H9 (cell line): Measurements from ENCODE around the gene BARX1. TPM values are rescaled to one million over a fixed set of nuclear protein-coding genes. Genes with fewer than 3 reads are reported as not detected.

Source experiments
- DNase-seq: peaks from one replicate; pipeline ENCODE4 v3.0.0-alpha.2; 2017
- H2AFZ ChIP-seq: one replicate; pipeline ENCODE4 v1.6.1; 2013; ENCODE audit warnings: mild to moderate bottlenecking, low read length, control low read depth, moderate library complexity
- H2AK5ac ChIP-seq: 2 replicates; pipeline ENCODE4 v1.6.1; 2013; ENCODE audit warnings: low read length, control low read depth, mixed read lengths; ENCODE audit not compliant: insufficient read length
- H2BK120ac ChIP-seq: one replicate; pipeline ENCODE4 v1.6.1; 2013; ENCODE audit warnings: low read depth, mild to moderate bottlenecking, low read length, control low read depth, inconsistent platforms; ENCODE audit not compliant: poor library complexity, severe bottlenecking
- H2BK12ac ChIP-seq: 2 replicates; pipeline ENCODE4 v1.6.1; 2013; ENCODE audit warnings: low read length, control low read depth, mixed read lengths, low read depth; ENCODE audit not compliant: insufficient read length
- H2BK15ac ChIP-seq: 2 replicates; pipeline ENCODE4 v1.6.1; 2013; ENCODE audit warnings: low read depth, low read length, control low read depth
- H2BK20ac ChIP-seq: one replicate; pipeline ENCODE4 v1.6.1; 2013; ENCODE audit warnings: low read depth, mild to moderate bottlenecking, low read length, control low read depth, inconsistent platforms; ENCODE audit not compliant: poor library complexity, severe bottlenecking
- H2BK5ac ChIP-seq: 2 replicates; pipeline ENCODE4 v1.6.1; 2013; ENCODE audit warnings: low read length, control low read depth, mixed read lengths; ENCODE audit not compliant: insufficient read length
- H3K14ac ChIP-seq: 2 replicates; pipeline ENCODE4 v1.6.1; 2013; ENCODE audit warnings: low read length, control low read depth; ENCODE audit not compliant: insufficient read depth
- H3K18ac ChIP-seq: 2 replicates; pipeline ENCODE4 v1.6.1; 2013; ENCODE audit warnings: low read depth, mild to moderate bottlenecking, mixed read lengths, low read length, control low read depth; ENCODE audit not compliant: insufficient read length
- H3K23ac ChIP-seq: 2 replicates; pipeline ENCODE4 v1.6.1; 2013; ENCODE audit warnings: low read length, control low read depth, mixed read lengths, low read depth; ENCODE audit not compliant: insufficient read length
- H3K23me2 ChIP-seq: 2 replicates; pipeline ENCODE4 v1.6.1; 2013; ENCODE audit warnings: low read depth, mild to moderate bottlenecking, mixed read lengths, low read length, control low read depth; ENCODE audit not compliant: insufficient read length, poor library complexity, severe bottlenecking
- H3K27ac ChIP-seq: 2 replicates; pipeline ENCODE4 v1.5.1; 2013; ENCODE audit warnings: low read length, control low read depth, mixed read lengths, low read depth; ENCODE audit not compliant: insufficient read length
- H3K27me3 ChIP-seq: 2 replicates; pipeline ENCODE4 v1.6.1; 2013; ENCODE audit warnings: low read length, control low read depth, inconsistent platforms; ENCODE audit not compliant: insufficient read depth
- H3K4ac ChIP-seq: 2 replicates; pipeline ENCODE4 v1.6.1; 2013; ENCODE audit warnings: low read depth, mild to moderate bottlenecking, control low read depth, inconsistent platforms, low read length, moderate library complexity
- H3K4me1 ChIP-seq: 2 replicates; pipeline ENCODE4 v1.6.1; 2013; ENCODE audit warnings: low read length, control low read depth, inconsistent platforms; ENCODE audit not compliant: insufficient read depth
- H3K4me2 ChIP-seq: 2 replicates; pipeline ENCODE4 v1.6.1; 2013; ENCODE audit warnings: low read length, control low read depth, mixed read lengths; ENCODE audit not compliant: insufficient read length, insufficient read depth
- H3K56ac ChIP-seq: 2 replicates; pipeline ENCODE4 v1.6.1; 2013; ENCODE audit warnings: low read depth, mild to moderate bottlenecking, mixed read lengths, low read length, control low read depth; ENCODE audit not compliant: insufficient read length
- H3K79me1 ChIP-seq: 2 replicates; pipeline ENCODE4 v1.6.1; 2013; ENCODE audit warnings: low read depth, mild to moderate bottlenecking, moderate library complexity, low read length, control low read depth, inconsistent platforms; ENCODE audit not compliant: insufficient read depth, poor library complexity, severe bottlenecking
- H3K79me2 ChIP-seq: 2 replicates; pipeline ENCODE4 v1.6.1; 2013; ENCODE audit warnings: low read length, control low read depth, inconsistent platforms; ENCODE audit not compliant: insufficient read depth
- H3K9ac ChIP-seq: 2 replicates; pipeline ENCODE4 v1.6.1; 2013; ENCODE audit warnings: low read length, control low read depth, mixed read lengths; ENCODE audit not compliant: insufficient read length; ENCODE audit errors: extremely low read depth
- H3K9me3 ChIP-seq: one replicate; pipeline ENCODE4 v1.6.1; 2013; ENCODE audit warnings: low read depth, low read length, inconsistent platforms; ENCODE audit not compliant: control insufficient read depth
- H3T11ph ChIP-seq: one replicate; pipeline ENCODE4 v1.6.1; 2013; ENCODE audit warnings: mild to moderate bottlenecking, low read length, control low read depth, inconsistent platforms
- H4K20me1 ChIP-seq: one replicate; pipeline ENCODE4 v1.6.1; 2013; ENCODE audit not compliant: control insufficient read depth, insufficient read length, insufficient read depth
- H4K5ac ChIP-seq: 2 replicates; pipeline ENCODE4 v1.6.1; 2013; ENCODE audit warnings: low read depth, mild to moderate bottlenecking, mixed read lengths, low read length, control low read depth; ENCODE audit not compliant: insufficient read length
- H4K8ac ChIP-seq: replicated peaks from 2 replicates; pipeline ENCODE4 v1.6.1; 2013; ENCODE audit warnings: low read length, control low read depth, mixed read lengths, low read depth; ENCODE audit not compliant: insufficient read length
- H4K91ac ChIP-seq: 2 replicates; pipeline ENCODE4 v1.6.1; 2013; ENCODE audit warnings: low read depth, mild to moderate bottlenecking, moderate library complexity, mixed read lengths, low read length, control low read depth; ENCODE audit not compliant: insufficient read length
- H3K27ac Mint-ChIP-seq, 3 experiments: 2 replicates in 2 of 3; 3 replicates in 1 of 3; pipeline ENCODE4 v1.8.0; 2020 to 2021; ENCODE audit warnings: mixed read lengths in 3 of 3, mild to moderate bottlenecking in 1 of 3, moderate library complexity in 1 of 3
- H3K27me3 Mint-ChIP-seq: 2 replicates; pipeline ENCODE4 v1.8.0; 2021; ENCODE audit warnings: low read depth, mild to moderate bottlenecking, moderate library complexity, mixed read lengths
- H3K36me3 Mint-ChIP-seq, 3 experiments: 2 replicates in 2 of 3; 3 replicates in 1 of 3; pipeline ENCODE4 v1.8.0; 2020 to 2021; ENCODE audit warnings: low read depth in 3 of 3, mixed read lengths in 3 of 3; ENCODE audit not compliant: insufficient read depth in 1 of 3
- H3K4me1 Mint-ChIP-seq, 2 experiments: 2 replicates each; pipeline ENCODE4 v1.8.0; 2020; ENCODE audit warnings: mixed read lengths in 2 of 2
- H3K4me3 Mint-ChIP-seq, 2 experiments: 2 replicates in 1 of 2; 3 replicates in 1 of 2; pipeline ENCODE4 v1.8.0; 2020 to 2021; ENCODE audit warnings: mild to moderate bottlenecking in 2 of 2, mixed read lengths in 2 of 2, moderate library complexity in 1 of 2
- H3K9me3 Mint-ChIP-seq, 2 experiments: 2 replicates in 1 of 2; 3 replicates in 1 of 2; pipeline ENCODE4 v1.8.0; 2020; ENCODE audit warnings: mild to moderate bottlenecking in 2 of 2, mixed read lengths in 2 of 2, moderate library complexity in 1 of 2
- WGBS: extraction: QIAGEN DNeasy Blood & Tissue Kit; methylation state at CpG from one replicate; pipeline ENCODE4 v1.1.7; 2013; ENCODE audit warnings: missing lambda C conversion rate, low lambda C conversion rate, mixed read lengths; ENCODE audit not compliant: insufficient read length; ENCODE audit errors: extremely low coverage; 5-methylcytosine and 5-hydroxymethylcytosine counted together
- total RNA-seq: library from RNA; stranded (reverse); gene quantifications from 2 replicates; pipeline ENCODE4 v1.2.1, GENCODE V29; 2021
- TF ChIP-seq, protein P1 (sequence below): fragments of 200-600 bp; sonication (generic); conservative IDR thresholded peaks from 3 replicates; pipeline ENCODE4 v1.8.0; 2021; ENCODE audit warnings: antibody characterized with exemption, mild to moderate bottlenecking

Gene BARX1
- total RNA-seq, 1 experiment from 2014 or later, result 1.2 TPM

DNA sequence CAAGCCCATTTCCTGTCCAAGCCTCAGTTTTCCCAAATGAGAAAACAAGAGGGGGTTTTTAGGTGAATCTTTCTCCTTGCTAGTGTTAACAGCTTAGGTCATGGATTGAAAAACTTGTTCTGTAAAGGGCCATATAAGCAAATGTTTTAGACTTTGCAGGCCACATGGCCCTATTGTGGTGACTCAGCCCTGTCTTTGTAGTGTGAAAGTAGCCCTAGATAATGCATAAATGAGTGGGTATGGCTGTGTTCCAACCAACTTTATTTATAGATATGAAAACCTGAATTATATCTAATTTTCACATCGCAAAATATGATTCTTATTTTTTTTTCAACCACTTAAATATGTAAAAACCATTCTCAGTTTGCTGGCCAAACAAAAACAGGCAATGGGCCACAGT, 6.9 kb upstream of the BARX1 start:
- whole genome bisulfite sequencing, result no CpG with 5 or more reads among the region's 1 CpG
- DNase-seq, result no peak
- no peak overlapping the region for H3K18ac ChIP-seq
- no peak overlapping the region for H2BK15ac ChIP-seq
- H2AK5ac ChIP-seq, result no peak overlapping the region
- no peaks in the 10 kb centered on the region for H4K20me1 ChIP-seq
- no peak overlapping the region for H2BK20ac ChIP-seq
- peaks cover 63% of the 10 kb centered on the region for H3K27me3 Mint-ChIP-seq
- H3K79me2 ChIP-seq, result no peaks in the 10 kb centered on the region
- H3K56ac ChIP-seq, result no peak overlapping the region
- no peak overlapping the region for H2AFZ ChIP-seq
- H3K14ac ChIP-seq, result no peak overlapping the region
- H3K27me3 ChIP-seq, result peaks cover 49% of the 10 kb centered on the region
- no peak overlapping the region for H3K9ac ChIP-seq
- H2BK120ac ChIP-seq, result no peak overlapping the region
- H4K91ac ChIP-seq, result no peak overlapping the region
- no peak overlapping the region for H3K27ac ChIP-seq
- no peak overlapping the region for H3K4ac ChIP-seq
- H3K27ac Mint-ChIP-seq, result no peak overlapping the region
- H3K23me2 ChIP-seq, result peaks cover 10% of the 10 kb centered on the region
- no peak overlapping the region for H3K4me3 Mint-ChIP-seq
- no peaks in the 10 kb centered on the region for H3K79me1 ChIP-seq
- no peaks in the 10 kb centered on the region for H3K4me1 ChIP-seq
- TF ChIP-seq, protein P1, sequence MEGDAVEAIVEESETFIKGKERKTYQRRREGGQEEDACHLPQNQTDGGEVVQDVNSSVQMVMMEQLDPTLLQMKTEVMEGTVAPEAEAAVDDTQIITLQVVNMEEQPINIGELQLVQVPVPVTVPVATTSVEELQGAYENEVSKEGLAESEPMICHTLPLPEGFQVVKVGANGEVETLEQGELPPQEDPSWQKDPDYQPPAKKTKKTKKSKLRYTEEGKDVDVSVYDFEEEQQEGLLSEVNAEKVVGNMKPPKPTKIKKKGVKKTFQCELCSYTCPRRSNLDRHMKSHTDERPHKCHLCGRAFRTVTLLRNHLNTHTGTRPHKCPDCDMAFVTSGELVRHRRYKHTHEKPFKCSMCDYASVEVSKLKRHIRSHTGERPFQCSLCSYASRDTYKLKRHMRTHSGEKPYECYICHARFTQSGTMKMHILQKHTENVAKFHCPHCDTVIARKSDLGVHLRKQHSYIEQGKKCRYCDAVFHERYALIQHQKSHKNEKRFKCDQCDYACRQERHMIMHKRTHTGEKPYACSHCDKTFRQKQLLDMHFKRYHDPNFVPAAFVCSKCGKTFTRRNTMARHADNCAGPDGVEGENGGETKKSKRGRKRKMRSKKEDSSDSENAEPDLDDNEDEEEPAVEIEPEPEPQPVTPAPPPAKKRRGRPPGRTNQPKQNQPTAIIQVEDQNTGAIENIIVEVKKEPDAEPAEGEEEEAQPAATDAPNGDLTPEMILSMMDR, result no peak
- no peak overlapping the region for H2BK12ac ChIP-seq
- H3T11ph ChIP-seq, result no peak overlapping the region
- no peak overlapping the region for H2BK5ac ChIP-seq
- no peaks in the 10 kb centered on the region for H3K9me3 Mint-ChIP-seq
- no peak overlapping the region for H3K23ac ChIP-seq
- no peak overlapping the region for H3K4me2 ChIP-seq
- no peaks in the 10 kb centered on the region for H3K36me3 Mint-ChIP-seq
- H3K4me1 Mint-ChIP-seq, result peaks cover 10 to 24% of the 10 kb centered on the region in 2 experiments
- no peak overlapping the region for H4K8ac ChIP-seq
- H3K9me3 ChIP-seq, result no peaks in the 10 kb centered on the region
- no peak overlapping the region for H4K5ac ChIP-seq
